Naive thymus-derived CD8-positive, alpha-beta T cell (primary cell): ENCODE results near the gene PTPN12. TPM values are rescaled to one million over a fixed set of nuclear protein-coding genes. Genes with fewer than 3 reads are reported as not detected.

ENCODE experiments used
- ATAC-seq, 2 donors: fragments of 150-1000 bp; cut with Tn5 transposase in 1 of 2; sonication (Bioruptor Pico), chemical (Tn5 transposase) in 1 of 2; 1 replicate in 1 of 2; 2 replicates in 1 of 2; pipeline ENCODE4 v1.10.0; 2021; ENCODE audit warnings: mild to moderate bottlenecking in 2 of 2, moderate library complexity in 2 of 2
- POLR2A ChIA-PET: fragments of 350-600 bp; sonication (Branson Sonifier 250); formaldehyde crosslinking; loops from one replicate; lab custom pipeline; 2021; ENCODE audit warnings: antibody characterized with exemption; lab: Charles Lee
- DNase-seq, 10 donors: peaks; one replicate each; pipeline versions ENCODE4 v3.0.0 to v3.0.0-alpha.2; 2020 to 2022
- H3K27ac Mint-ChIP-seq, 10 donors: one replicate each; pipeline ENCODE4 v1.8.0; 2020 to 2022; ENCODE audit warnings: mild to moderate bottlenecking in 10 of 10, mixed read lengths in 10 of 10, moderate library complexity in 4 of 10, inconsistent platforms in 1 of 10
- H3K27me3 Mint-ChIP-seq, 5 donors: one replicate each; pipeline ENCODE4 v1.8.0; 2021 to 2022; ENCODE audit warnings: mixed read lengths in 5 of 5
- H3K36me3 Mint-ChIP-seq, 3 donors: one replicate each; pipeline ENCODE4 v1.8.0; 2020 to 2022; ENCODE audit warnings: mixed read lengths in 3 of 3, mild to moderate bottlenecking in 2 of 3, inconsistent platforms in 1 of 3
- H3K4me1 Mint-ChIP-seq, 4 donors: one replicate each; pipeline ENCODE4 v1.8.0; 2021 to 2022; ENCODE audit warnings: mixed read lengths in 4 of 4
- H3K4me3 Mint-ChIP-seq, 10 donors: one replicate each; pipeline ENCODE4 v1.8.0; 2020 to 2022; ENCODE audit warnings: mild to moderate bottlenecking in 10 of 10, mixed read lengths in 10 of 10, moderate library complexity in 6 of 10, inconsistent platforms in 1 of 10
- H3K9me3 Mint-ChIP-seq, 9 donors: one replicate each; pipeline ENCODE4 v1.8.0; 2020 to 2022; ENCODE audit warnings: mixed read lengths in 9 of 9, mild to moderate bottlenecking in 3 of 9, inconsistent platforms in 1 of 9, moderate library complexity in 1 of 9
- polyA plus RNA-seq, 3 donors: library from polyadenylated mRNA; unstranded; fragments of 300-500 nt; fragmentation: Illumina TruSeq; gene quantifications; one replicate each; pipeline ENCODE4 v1.2.3, GENCODE V29; 2021
- total RNA-seq, 8 experiments: library from RNA in 2 of 8; stranded (reverse) in 2 of 8; gene quantifications; one replicate each; pipeline ENCODE4 v1.2.3 and lab custom pipeline; 2021 to 2026

The PTPN12 gene
- total and polyA plus RNA-seq, 5 experiments from 2014 or later: 0.64 to 35.4 (median 3.7) TPM

- Mint-ChIP-seq H3K36me3 (peaks cover 0 to 1% (median 0%) of the 10 kb centered on the region in 3 donors), H3K4me1 (peaks cover 0 to 53% (median 8%) of the 10 kb centered on the region in 4 donors), H3K27me3 (no peaks in the 10 kb centered on the region), H3K9me3 (no peaks in the 10 kb centered on the region), H3K27ac (no peak overlapping the region), H3K4me3 (no peak overlapping the region)
- POLR2A ChIA-PET: no interaction called here
- ATAC-seq (no peak), DNase-seq (no peak)
Observed at GRCh38 chr7:77565917-77566316, 28.8 kb downstream of the PTPN12 start.

GRCh38 chr7:77566421-77566820 is 29.3 kb downstream of the PTPN12 start:
- ATAC-seq (no peak), DNase-seq (no peak)
- Mint-ChIP-seq H3K27me3 (no peaks in the 10 kb centered on the region), H3K4me1 (peaks cover 0 to 49% (median 6%) of the 10 kb centered on the region in 4 donors), H3K9me3 (no peaks in the 10 kb centered on the region), H3K4me3 (no peak overlapping the region), H3K27ac (no peak overlapping the region), H3K36me3 (no peaks in the 10 kb centered on the region)
- POLR2A ChIA-PET: no interaction called here

GRCh38 chr7:77569514-77570232 is 32.6 kb downstream of the PTPN12 start:
- no peak for DNase-seq
- H3K27ac Mint-ChIP-seq: peak overlapping the region in 1 of 10 donors; percentile 21
- POLR2A ChIA-PET: no interaction called here
- no peaks in the 10 kb centered on the region for H3K27me3 Mint-ChIP-seq
- no peaks in the 10 kb centered on the region for H3K9me3 Mint-ChIP-seq
- H3K36me3 Mint-ChIP-seq: peaks cover 0 to 24% (median 7%) of the 10 kb centered on the region in 3 donors
- no peak for ATAC-seq
- peaks cover 3 to 49% (median 5%) of the 10 kb centered on the region in 4 donors for H3K4me1 Mint-ChIP-seq
- no peak overlapping the region for H3K4me3 Mint-ChIP-seq

- H3K4me1 Mint-ChIP-seq: peaks cover 3 to 45% (median 5%) of the 10 kb centered on the region in 4 donors
- ATAC-seq: no peak
Observed at GRCh38 chr7:77570330-77571011, 33.4 kb downstream of the PTPN12 start.

GRCh38 chr7:77571801-77572200 is 34.7 kb downstream of the PTPN12 start:
- no peak for ATAC-seq
- POLR2A ChIA-PET: no interaction called here
- peak overlapping the region in 1 of 10 donors; percentile 25 for H3K27ac Mint-ChIP-seq
- no peak overlapping the region for H3K4me3 Mint-ChIP-seq
- H3K36me3 Mint-ChIP-seq: peaks cover 0 to 28% (median 10%) of the 10 kb centered on the region in 3 donors
- DNase-seq: no peak
- H3K27me3 Mint-ChIP-seq: no peaks in the 10 kb centered on the region
- H3K4me1 Mint-ChIP-seq: peaks cover 0 to 34% (median 2%) of the 10 kb centered on the region in 4 donors
- no peaks in the 10 kb centered on the region for H3K9me3 Mint-ChIP-seq

More at GRCh38 chr7:77570330-77571011, 33.4 kb downstream of the PTPN12 start:
- H3K9me3 Mint-ChIP-seq: no peaks in the 10 kb centered on the region
- H3K4me3 Mint-ChIP-seq: no peak overlapping the region
- no peak for DNase-seq
- POLR2A ChIA-PET: no interaction called here
- H3K36me3 Mint-ChIP-seq: peaks cover 0 to 24% (median 7%) of the 10 kb centered on the region in 3 donors
- H3K27me3 Mint-ChIP-seq: no peaks in the 10 kb centered on the region
- H3K27ac Mint-ChIP-seq: no peak overlapping the region

GRCh38 chr7:77575187-77575586 is 38.1 kb downstream of the PTPN12 start:
- no peak for DNase-seq
- Mint-ChIP-seq H3K9me3 (no peaks in the 10 kb centered on the region), H3K4me3 (peak overlapping the region in 1 of 10 donors; percentile 18), H3K4me1 (peaks cover 0 to 17% (median 2%) of the 10 kb centered on the region in 4 donors), H3K27me3 (no peaks in the 10 kb centered on the region), H3K36me3 (peaks cover 0 to 31% (median 14%) of the 10 kb centered on the region in 3 donors), H3K27ac (no peak overlapping the region)
- POLR2A ChIA-PET: no interaction called here
- ATAC-seq: no peak

- POLR2A ChIA-PET: no interaction called here
- DNase-seq (no peak), ATAC-seq (no peak)
- H3K4me3 Mint-ChIP-seq: no peak overlapping the region
- peaks cover 0 to 33% (median 14%) of the 10 kb centered on the region in 3 donors for H3K36me3 Mint-ChIP-seq
- H3K27me3 Mint-ChIP-seq: no peaks in the 10 kb centered on the region
- no peak overlapping the region for H3K27ac Mint-ChIP-seq
- no peaks in the 10 kb centered on the region for H3K9me3 Mint-ChIP-seq
- H3K4me1 Mint-ChIP-seq: peaks cover 0 to 11% (median 1%) of the 10 kb centered on the region in 4 donors
Observed at GRCh38 chr7:77576856-77577255, 39.8 kb downstream of the PTPN12 start.

GRCh38 chr7:77579797-77580196 is 42.7 kb downstream of the PTPN12 start:
- POLR2A ChIA-PET: no interaction called here

GRCh38 chr7:77580762-77581350 is 43.8 kb downstream of the PTPN12 start:
- no peak for ATAC-seq
- Mint-ChIP-seq H3K4me1 (no peaks in the 10 kb centered on the region), H3K4me3 (no peak overlapping the region), H3K9me3 (no peaks in the 10 kb centered on the region), H3K27ac (no peak overlapping the region), H3K27me3 (no peaks in the 10 kb centered on the region), H3K36me3 (peaks cover 4 to 24% (median 11%) of the 10 kb centered on the region in 3 donors)
- no peak for DNase-seq
- POLR2A ChIA-PET: no interaction called here

More at GRCh38 chr7:77579797-77580196, 42.7 kb downstream of the PTPN12 start:
- Mint-ChIP-seq H3K9me3 (no peaks in the 10 kb centered on the region), H3K4me1 (peaks cover 0 to 2% (median 0%) of the 10 kb centered on the region in 4 donors), H3K4me3 (no peak overlapping the region), H3K27me3 (no peaks in the 10 kb centered on the region), H3K36me3 (peaks cover 4 to 24% (median 11%) of the 10 kb centered on the region in 3 donors), H3K27ac (no peak overlapping the region)
- ATAC-seq (no peak), DNase-seq (no peak)

GRCh38 chr7:77587272-77587671 is 50.2 kb downstream of the PTPN12 start:
- no peak overlapping the region for H3K4me3 Mint-ChIP-seq
- H3K27me3 Mint-ChIP-seq: no peaks in the 10 kb centered on the region
- no peaks in the 10 kb centered on the region for H3K9me3 Mint-ChIP-seq
- ATAC-seq (no peak), DNase-seq (no peak)
- H3K4me1 Mint-ChIP-seq: peaks cover 0 to 4% (median 0%) of the 10 kb centered on the region in 4 donors
- POLR2A ChIA-PET: no interaction called here
- no peak overlapping the region for H3K27ac Mint-ChIP-seq
- H3K36me3 Mint-ChIP-seq: peaks cover 4 to 30% (median 13%) of the 10 kb centered on the region in 3 donors

GRCh38 chr7:77600952-77601351 is 63.9 kb downstream of the PTPN12 start:
- Mint-ChIP-seq H3K36me3 (peaks cover 0 to 23% (median 12%) of the 10 kb centered on the region in 3 donors), H3K9me3 (no peaks in the 10 kb centered on the region), H3K27ac (peak overlapping the region in 1 of 10 donors; percentile 2), H3K4me1 (no peaks in the 10 kb centered on the region), H3K4me3 (no peak overlapping the region), H3K27me3 (no peaks in the 10 kb centered on the region)
- no peak for DNase-seq
- no peak for ATAC-seq
- POLR2A ChIA-PET: no interaction called here

GRCh38 chr7:77606562-77606961 is 69.5 kb downstream of the PTPN12 start:
- ATAC-seq: no peak
- no peak for DNase-seq
- Mint-ChIP-seq H3K4me3 (no peak overlapping the region), H3K27ac (peak overlapping the region in 1 of 10 donors; percentile 21), H3K9me3 (no peaks in the 10 kb centered on the region), H3K4me1 (no peaks in the 10 kb centered on the region), H3K36me3 (peaks cover 0 to 37% (median 20%) of the 10 kb centered on the region in 3 donors), H3K27me3 (no peaks in the 10 kb centered on the region)
- POLR2A ChIA-PET: no interaction called here

- Mint-ChIP-seq H3K36me3 (peaks cover 0 to 14% (median 9%) of the 10 kb centered on the region in 3 donors), H3K4me1 (peaks cover 0 to 4% (median 0%) of the 10 kb centered on the region in 4 donors), H3K27me3 (no peaks in the 10 kb centered on the region), H3K27ac (no peak overlapping the region), H3K9me3 (no peaks in the 10 kb centered on the region), H3K4me3 (no peak overlapping the region)
- DNase-seq (no peak), ATAC-seq (no peak)
- POLR2A ChIA-PET: no interaction called here
Observed at GRCh38 chr7:77619314-77619713, 82.2 kb downstream of the PTPN12 start.
